H1 (cell line): ENCODE results near the gene LGALS8. TPM values are rescaled to one million over a fixed set of nuclear protein-coding genes. Genes with fewer than 3 reads are reported as not detected.

Experiments
- ASH2L ChIP-seq: fragments of 200-600, 300-600 bp; sonication (generic); IDR thresholded peaks from one replicate; pipeline ENCODE4 v1.7.1; 2017; ENCODE audit warnings: low read length
- GTF2F1 ChIP-seq: IDR thresholded peaks from 2 replicates; pipeline ENCODE4 v1.6.1; 2012; ENCODE audit warnings: low read depth, low read length, improper control_type of control experiment, borderline replicate concordance
- NRF1 ChIP-seq: IDR thresholded peaks from 2 replicates; pipeline ENCODE4 v1.6.1; 2011; ENCODE audit warnings: mild to moderate bottlenecking, low read depth, low read length, improper control_type of control experiment
- RBBP5 ChIP-seq: IDR thresholded peaks from 2 replicates; pipeline ENCODE4 v1.7.1; 2012; ENCODE audit warnings: low read depth, mild to moderate bottlenecking, inconsistent platforms, low read length, moderate library complexity, borderline replicate concordance
- TAF7 ChIP-seq: optimal IDR thresholded peaks from 2 replicates; pipeline ENCODE3; 2011; ENCODE audit warnings: low read depth, mild to moderate bottlenecking, inconsistent platforms, low read length, moderate library complexity, borderline replicate concordance
- polyA plus RNA-seq, 7 experiments: library from polyadenylated mRNA; depleted of rRNA in 3 of 7; stranded (reverse) in 5 of 7; unstranded in 2 of 7; fragments of >200 nt in 5 of 7; fragments of 200-250 nt in 2 of 7; gene quantifications; 1 replicate in 5 of 7; 2 replicates in 1 of 7; 4 replicates in 1 of 7; pipeline versions ENCODE4 v1.2.1 to v1.2.3, GENCODE V29; 2011 to 2013; ENCODE audit warnings: missing spikeins in 2 of 7, mixed read lengths in 2 of 7
- total RNA-seq: library from RNA; stranded (reverse); fragmentation: NEBNext Ultra II Directional; extraction: Animal tissue kit (Norgen Biotek cat#: 25700); gene quantifications from 2 replicates; pipeline ENCODE4 v1.2.1, GENCODE V29; 2021
- TF ChIP-seq, protein P1 (sequence below): fragments of 300-600 bp; sonication (generic); IDR thresholded peaks from 2 replicates; pipeline ENCODE4 v1.7.1; 2012; ENCODE audit warnings: low read length, moderate library complexity, mild to moderate bottlenecking, inconsistent platforms; ENCODE audit not compliant: insufficient replicate concordance

LGALS8 gene
- total and polyA plus RNA-seq, 2 of the 8 experiments (the other 6 are each of a cell fraction or from before 2014, with no cell fraction given): 7.2 to 11.6 TPM

DNA sequence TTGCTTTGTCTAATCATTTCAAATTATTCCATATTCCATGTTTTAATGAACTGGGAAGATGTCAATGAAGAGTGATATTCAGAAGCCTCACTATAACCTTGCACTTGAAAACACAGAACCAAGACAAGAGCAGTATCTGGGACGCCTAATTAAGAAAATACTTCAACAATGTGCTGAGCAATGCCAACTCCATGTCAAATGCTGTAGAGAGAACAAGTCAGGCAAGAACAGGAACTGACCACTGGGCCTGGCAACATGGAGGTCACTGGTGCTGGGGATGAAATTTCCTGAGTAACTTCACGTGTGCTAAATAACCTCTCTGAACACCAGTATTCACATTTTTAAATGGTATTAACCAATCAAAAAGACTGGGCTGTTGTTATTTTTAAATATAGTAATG is 57.7 kb downstream of the LGALS8 start (continued):
- TF ChIP-seq, protein P1, sequence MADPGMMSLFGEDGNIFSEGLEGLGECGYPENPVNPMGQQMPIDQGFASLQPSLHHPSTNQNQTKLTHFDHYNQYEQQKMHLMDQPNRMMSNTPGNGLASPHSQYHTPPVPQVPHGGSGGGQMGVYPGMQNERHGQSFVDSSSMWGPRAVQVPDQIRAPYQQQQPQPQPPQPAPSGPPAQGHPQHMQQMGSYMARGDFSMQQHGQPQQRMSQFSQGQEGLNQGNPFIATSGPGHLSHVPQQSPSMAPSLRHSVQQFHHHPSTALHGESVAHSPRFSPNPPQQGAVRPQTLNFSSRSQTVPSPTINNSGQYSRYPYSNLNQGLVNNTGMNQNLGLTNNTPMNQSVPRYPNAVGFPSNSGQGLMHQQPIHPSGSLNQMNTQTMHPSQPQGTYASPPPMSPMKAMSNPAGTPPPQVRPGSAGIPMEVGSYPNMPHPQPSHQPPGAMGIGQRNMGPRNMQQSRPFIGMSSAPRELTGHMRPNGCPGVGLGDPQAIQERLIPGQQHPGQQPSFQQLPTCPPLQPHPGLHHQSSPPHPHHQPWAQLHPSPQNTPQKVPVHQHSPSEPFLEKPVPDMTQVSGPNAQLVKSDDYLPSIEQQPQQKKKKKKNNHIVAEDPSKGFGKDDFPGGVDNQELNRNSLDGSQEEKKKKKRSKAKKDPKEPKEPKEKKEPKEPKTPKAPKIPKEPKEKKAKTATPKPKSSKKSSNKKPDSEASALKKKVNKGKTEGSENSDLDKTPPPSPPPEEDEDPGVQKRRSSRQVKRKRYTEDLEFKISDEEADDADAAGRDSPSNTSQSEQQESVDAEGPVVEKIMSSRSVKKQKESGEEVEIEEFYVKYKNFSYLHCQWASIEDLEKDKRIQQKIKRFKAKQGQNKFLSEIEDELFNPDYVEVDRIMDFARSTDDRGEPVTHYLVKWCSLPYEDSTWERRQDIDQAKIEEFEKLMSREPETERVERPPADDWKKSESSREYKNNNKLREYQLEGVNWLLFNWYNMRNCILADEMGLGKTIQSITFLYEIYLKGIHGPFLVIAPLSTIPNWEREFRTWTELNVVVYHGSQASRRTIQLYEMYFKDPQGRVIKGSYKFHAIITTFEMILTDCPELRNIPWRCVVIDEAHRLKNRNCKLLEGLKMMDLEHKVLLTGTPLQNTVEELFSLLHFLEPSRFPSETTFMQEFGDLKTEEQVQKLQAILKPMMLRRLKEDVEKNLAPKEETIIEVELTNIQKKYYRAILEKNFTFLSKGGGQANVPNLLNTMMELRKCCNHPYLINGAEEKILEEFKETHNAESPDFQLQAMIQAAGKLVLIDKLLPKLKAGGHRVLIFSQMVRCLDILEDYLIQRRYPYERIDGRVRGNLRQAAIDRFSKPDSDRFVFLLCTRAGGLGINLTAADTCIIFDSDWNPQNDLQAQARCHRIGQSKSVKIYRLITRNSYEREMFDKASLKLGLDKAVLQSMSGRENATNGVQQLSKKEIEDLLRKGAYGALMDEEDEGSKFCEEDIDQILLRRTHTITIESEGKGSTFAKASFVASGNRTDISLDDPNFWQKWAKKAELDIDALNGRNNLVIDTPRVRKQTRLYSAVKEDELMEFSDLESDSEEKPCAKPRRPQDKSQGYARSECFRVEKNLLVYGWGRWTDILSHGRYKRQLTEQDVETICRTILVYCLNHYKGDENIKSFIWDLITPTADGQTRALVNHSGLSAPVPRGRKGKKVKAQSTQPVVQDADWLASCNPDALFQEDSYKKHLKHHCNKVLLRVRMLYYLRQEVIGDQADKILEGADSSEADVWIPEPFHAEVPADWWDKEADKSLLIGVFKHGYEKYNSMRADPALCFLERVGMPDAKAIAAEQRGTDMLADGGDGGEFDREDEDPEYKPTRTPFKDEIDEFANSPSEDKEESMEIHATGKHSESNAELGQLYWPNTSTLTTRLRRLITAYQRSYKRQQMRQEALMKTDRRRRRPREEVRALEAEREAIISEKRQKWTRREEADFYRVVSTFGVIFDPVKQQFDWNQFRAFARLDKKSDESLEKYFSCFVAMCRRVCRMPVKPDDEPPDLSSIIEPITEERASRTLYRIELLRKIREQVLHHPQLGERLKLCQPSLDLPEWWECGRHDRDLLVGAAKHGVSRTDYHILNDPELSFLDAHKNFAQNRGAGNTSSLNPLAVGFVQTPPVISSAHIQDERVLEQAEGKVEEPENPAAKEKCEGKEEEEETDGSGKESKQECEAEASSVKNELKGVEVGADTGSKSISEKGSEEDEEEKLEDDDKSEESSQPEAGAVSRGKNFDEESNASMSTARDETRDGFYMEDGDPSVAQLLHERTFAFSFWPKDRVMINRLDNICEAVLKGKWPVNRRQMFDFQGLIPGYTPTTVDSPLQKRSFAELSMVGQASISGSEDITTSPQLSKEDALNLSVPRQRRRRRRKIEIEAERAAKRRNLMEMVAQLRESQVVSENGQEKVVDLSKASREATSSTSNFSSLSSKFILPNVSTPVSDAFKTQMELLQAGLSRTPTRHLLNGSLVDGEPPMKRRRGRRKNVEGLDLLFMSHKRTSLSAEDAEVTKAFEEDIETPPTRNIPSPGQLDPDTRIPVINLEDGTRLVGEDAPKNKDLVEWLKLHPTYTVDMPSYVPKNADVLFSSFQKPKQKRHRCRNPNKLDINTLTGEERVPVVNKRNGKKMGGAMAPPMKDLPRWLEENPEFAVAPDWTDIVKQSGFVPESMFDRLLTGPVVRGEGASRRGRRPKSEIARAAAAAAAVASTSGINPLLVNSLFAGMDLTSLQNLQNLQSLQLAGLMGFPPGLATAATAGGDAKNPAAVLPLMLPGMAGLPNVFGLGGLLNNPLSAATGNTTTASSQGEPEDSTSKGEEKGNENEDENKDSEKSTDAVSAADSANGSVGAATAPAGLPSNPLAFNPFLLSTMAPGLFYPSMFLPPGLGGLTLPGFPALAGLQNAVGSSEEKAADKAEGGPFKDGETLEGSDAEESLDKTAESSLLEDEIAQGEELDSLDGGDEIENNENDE: no peak
- TF ChIP-seq ASH2L: no peak
- TF ChIP-seq GTF2F1: no peak
- TF ChIP-seq RBBP5: no peak
- no peak for TF ChIP-seq NRF1
- no peak for TF ChIP-seq TAF7
